ENCODE measurements around the gene RGL1. TPM values are rescaled to one million over a fixed set of nuclear protein-coding genes. Genes with fewer than 3 reads are reported as not detected.
"Not testable (repeated sequence)": the region's sequence is repeated elsewhere in the genome, so short reads cannot be mapped to it uniquely, and the experiment has no call there.

RGL1 gene
- total RNA-seq, 6 experiments from 2014 or later: 12.0 to 16.8 (median 14.7) TPM

- peaks cover 48% of the 10 kb centered on the region for H3K4me1 Mint-ChIP-seq (ENCODE audit: low read depth)
- H3K9me3 Mint-ChIP-seq: peaks cover 27% of the 10 kb centered on the region
- H3K27ac Mint-ChIP-seq: peak overlapping the region; percentile 42
- H3K36me3 Mint-ChIP-seq (ENCODE audit: low read depth): peaks cover 38% of the 10 kb centered on the region
- no peaks in the 10 kb centered on the region; the same call in 1 of the 2 replicates for H3K27me3 Mint-ChIP-seq (ENCODE audit: insufficient read depth)
- H3K4me3 Mint-ChIP-seq: no peak overlapping the region
- no peak for TF ChIP-seq CTCF (IDR thresholded peaks at IDR 0.05)
- DNase-seq: peak; percentile 55
Measured at GRCh38 chr1:183761871-183762270, 43.0 kb upstream of the RGL1 start.

GRCh38 chr1:183762856-183763255 lies 42.1 kb upstream of the RGL1 start:
- H3K9me3 Mint-ChIP-seq: peaks cover 27% of the 10 kb centered on the region
- peaks cover 38% of the 10 kb centered on the region for H3K36me3 Mint-ChIP-seq (ENCODE audit: low read depth)
- DNase-seq; H3K4me3 Mint-ChIP-seq; H3K27me3 Mint-ChIP-seq (ENCODE audit: insufficient read depth); H3K27ac Mint-ChIP-seq: not testable (repeated sequence)
- H3K4me1 Mint-ChIP-seq (ENCODE audit: low read depth): peaks cover 38% of the 10 kb centered on the region

- H3K27me3 Mint-ChIP-seq (ENCODE audit: insufficient read depth): no peaks in the 10 kb centered on the region
- peaks cover 29% of the 10 kb centered on the region for H3K4me1 Mint-ChIP-seq (ENCODE audit: low read depth)
- TF ChIP-seq CTCF (IDR thresholded peaks at IDR 0.05): no peak
- 0 out of 2 replicates have a peak overlapping the region, but pooled peaks have one; percentile 15 for H3K4me3 Mint-ChIP-seq
- peaks cover 27% of the 10 kb centered on the region for H3K9me3 Mint-ChIP-seq
- peak overlapping the region; percentile 71 for H3K27ac Mint-ChIP-seq
- H3K36me3 Mint-ChIP-seq (ENCODE audit: low read depth): peaks cover 38% of the 10 kb centered on the region
- peak; percentile 72 for DNase-seq
Measured at GRCh38 chr1:183764981-183765380, 39.9 kb upstream of the RGL1 start.

- TF ChIP-seq CTCF (IDR thresholded peaks at IDR 0.05): no peak
- Mint-ChIP-seq H3K9me3 (peaks cover 11% of the 10 kb centered on the region), H3K27ac (no peak overlapping the region)
Measured at GRCh38 chr1:183769956-183770815, 34.7 kb upstream of the RGL1 start.

GRCh38 chr1:183770816-183771128 lies 34.1 kb upstream of the RGL1 start:
- Mint-ChIP-seq H3K36me3 (ENCODE audit: low read depth) (peaks cover 31% of the 10 kb centered on the region), H3K27ac (no peak overlapping the region), H3K9me3 (peaks cover 12% of the 10 kb centered on the region), H3K4me3 (no peak overlapping the region), H3K4me1 (ENCODE audit: low read depth) (no peaks in the 10 kb centered on the region), H3K27me3 (ENCODE audit: insufficient read depth) (no peaks in the 10 kb centered on the region; the same call in 1 of the 2 replicates)
- DNase-seq: no peak
- no peak for TF ChIP-seq CTCF (IDR thresholded peaks at IDR 0.05)

More at GRCh38 chr1:183769956-183770815, 34.7 kb upstream of the RGL1 start:
- no peaks in the 10 kb centered on the region; the same call in 1 of the 2 replicates for H3K27me3 Mint-ChIP-seq (ENCODE audit: insufficient read depth)
- peaks cover 5% of the 10 kb centered on the region for H3K4me1 Mint-ChIP-seq (ENCODE audit: low read depth)
- no peak overlapping the region for H3K4me3 Mint-ChIP-seq
- peaks cover 29% of the 10 kb centered on the region for H3K36me3 Mint-ChIP-seq (ENCODE audit: low read depth)
- no peak for DNase-seq
